Tibial artery (tissue), 4 donors: Measurements from ENCODE around the gene CCDC152.

Experiments used
- DNase-seq, 2 donors: peaks; one replicate each; pipeline ENCODE4 v3.0.0-alpha.2; 2019
- H3K27ac ChIP-seq, 2 donors: fragments of 200-600 bp; sonication (generic) in 1 of 2; 1 replicate in 1 of 2; 2 replicates in 1 of 2; pipeline ENCODE4 v1.5.1; 2018 to 2019; ENCODE audit warnings: mild to moderate bottlenecking in 1 of 2
- H3K27me3 ChIP-seq, 2 donors: fragments of 200-600 bp; sonication (generic) in 1 of 2; one replicate each; pipeline versions ENCODE4 v1.5.1 to v1.6.0; 2016 to 2019
- H3K36me3 ChIP-seq, 3 donors: fragments of 200-600 bp; sonication (generic) in 2 of 3; one replicate each; pipeline ENCODE4 v1.5.1; 2016 to 2019; ENCODE audit warnings: mild to moderate bottlenecking in 2 of 3
- H3K4me1 ChIP-seq, 4 donors: fragments of 200-600 bp; sonication (generic) in 2 of 4; 1 replicate in 3 of 4; 2 replicates in 1 of 4; pipeline ENCODE4 v1.5.1; 2016 to 2019
- H3K4me3 ChIP-seq, 2 donors: fragments of 200-600 bp; sonication (generic) in 1 of 2; 1 replicate in 1 of 2; 2 replicates in 1 of 2; pipeline ENCODE4 v1.5.1; 2018 to 2019; ENCODE audit warnings: mild to moderate bottlenecking in 2 of 2
- H3K9me3 ChIP-seq, 3 donors: fragments of 200-600 bp; sonication (generic) in 1 of 3; one replicate each; pipeline ENCODE4 v1.5.1; 2016 to 2019
- intact Hi-C: fragments of 100-400 bp; cut with DNase I; formaldehyde crosslinking; loops from one replicate; pipeline ENCODE4 v1.15.0; 2023; ENCODE audit warnings: low total_unique reads
- TF ChIP-seq, protein P1 (sequence below), 2 experiments: fragments of 200-600 bp in 1 of 2; fragments of 450-650 bp in 1 of 2; IDR thresholded peaks; one replicate each; pipeline ENCODE4 v1.5.1; 2017 to 2019; ENCODE audit warnings: antibody characterized with exemption in 2 of 2, mild to moderate bottlenecking in 1 of 2, moderate library complexity in 1 of 2

The CCDC152 gene

DNA sequence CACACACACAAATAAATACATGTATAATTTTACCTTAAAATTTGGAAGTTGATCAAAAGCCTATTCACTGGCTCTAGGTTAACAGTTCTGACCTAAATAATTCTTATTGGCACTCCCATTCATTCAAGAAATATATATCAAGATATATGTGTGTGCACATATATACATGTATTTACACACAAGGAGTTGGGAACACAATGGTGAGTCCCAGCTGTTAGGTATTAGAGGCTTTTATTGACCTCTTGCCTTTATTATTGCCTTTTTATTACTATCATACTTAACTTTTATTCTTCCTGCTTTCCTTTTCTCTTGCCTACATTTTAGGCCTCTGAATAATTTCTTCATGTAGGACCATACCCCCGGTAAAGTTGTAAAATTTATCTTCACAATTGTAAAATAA lies 25.0 kb downstream of the CCDC152 start:
- no peak for DNase-seq
- H3K36me3 ChIP-seq: peaks cover 0 to 8% (median 0%) of the 10 kb centered on the region in 3 donors
- H3K27me3 ChIP-seq: no peaks in the 10 kb centered on the region
- intact Hi-C loops: no loop called here
- peaks cover 0 to 10% (median 0%) of the 10 kb centered on the region in 3 donors for H3K9me3 ChIP-seq
- TF ChIP-seq, protein P1, sequence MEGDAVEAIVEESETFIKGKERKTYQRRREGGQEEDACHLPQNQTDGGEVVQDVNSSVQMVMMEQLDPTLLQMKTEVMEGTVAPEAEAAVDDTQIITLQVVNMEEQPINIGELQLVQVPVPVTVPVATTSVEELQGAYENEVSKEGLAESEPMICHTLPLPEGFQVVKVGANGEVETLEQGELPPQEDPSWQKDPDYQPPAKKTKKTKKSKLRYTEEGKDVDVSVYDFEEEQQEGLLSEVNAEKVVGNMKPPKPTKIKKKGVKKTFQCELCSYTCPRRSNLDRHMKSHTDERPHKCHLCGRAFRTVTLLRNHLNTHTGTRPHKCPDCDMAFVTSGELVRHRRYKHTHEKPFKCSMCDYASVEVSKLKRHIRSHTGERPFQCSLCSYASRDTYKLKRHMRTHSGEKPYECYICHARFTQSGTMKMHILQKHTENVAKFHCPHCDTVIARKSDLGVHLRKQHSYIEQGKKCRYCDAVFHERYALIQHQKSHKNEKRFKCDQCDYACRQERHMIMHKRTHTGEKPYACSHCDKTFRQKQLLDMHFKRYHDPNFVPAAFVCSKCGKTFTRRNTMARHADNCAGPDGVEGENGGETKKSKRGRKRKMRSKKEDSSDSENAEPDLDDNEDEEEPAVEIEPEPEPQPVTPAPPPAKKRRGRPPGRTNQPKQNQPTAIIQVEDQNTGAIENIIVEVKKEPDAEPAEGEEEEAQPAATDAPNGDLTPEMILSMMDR (IDR thresholded peaks at IDR 0.05): no peak
- H3K4me3 ChIP-seq: no peak overlapping the region
- H3K4me1 ChIP-seq: no peaks in the 10 kb centered on the region
- H3K27ac ChIP-seq: no peak overlapping the region

DNA sequence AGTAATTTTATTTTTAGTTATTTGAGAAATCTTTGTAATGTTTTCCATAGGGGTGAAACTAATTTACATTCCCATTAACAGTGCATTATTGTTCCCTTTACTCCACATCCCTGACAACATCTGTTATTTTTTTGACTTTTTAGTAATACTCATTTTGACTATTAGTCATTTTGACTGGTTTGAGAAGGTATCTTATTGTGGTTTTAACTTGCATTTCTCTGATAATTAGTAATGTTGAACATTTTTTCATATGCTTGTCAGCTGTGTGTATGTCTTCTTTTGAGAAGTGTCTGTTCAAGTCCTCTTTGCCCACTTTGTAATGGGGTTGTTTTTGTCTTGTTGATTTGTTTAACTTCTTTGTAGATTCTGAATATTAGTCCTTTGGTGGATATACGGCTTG lies 27.5 kb downstream of the CCDC152 start:
- H3K9me3 ChIP-seq: peaks cover 0 to 25% (median 0%) of the 10 kb centered on the region in 3 donors
- no peak overlapping the region for H3K4me3 ChIP-seq
- no peak overlapping the region for H3K27ac ChIP-seq
- TF ChIP-seq, protein P1 (IDR thresholded peaks at IDR 0.05): no peak
- intact Hi-C loops: no loop called here
- peaks cover 0 to 8% (median 0%) of the 10 kb centered on the region in 3 donors for H3K36me3 ChIP-seq
- no peak for DNase-seq
- no peaks in the 10 kb centered on the region for H3K27me3 ChIP-seq
- H3K4me1 ChIP-seq: no peaks in the 10 kb centered on the region

DNA sequence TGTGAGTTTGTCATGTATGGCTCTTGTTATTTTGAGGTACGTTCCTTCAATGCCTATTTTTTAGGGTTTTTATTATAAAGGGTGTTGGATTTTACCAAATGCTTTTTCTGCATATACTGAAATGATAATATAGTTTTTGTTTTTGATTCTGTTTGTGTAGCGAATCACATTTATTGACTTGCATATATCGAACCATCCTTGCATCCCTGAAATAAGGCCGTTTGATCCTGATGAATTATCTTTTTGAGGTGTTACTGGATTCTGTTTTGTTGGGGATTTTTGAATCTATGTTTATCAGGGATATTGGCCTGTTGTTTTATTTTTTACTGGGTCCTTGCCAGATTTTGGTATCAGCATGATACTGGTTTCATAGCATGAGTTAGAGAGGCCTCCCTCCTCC lies 29.1 kb downstream of the CCDC152 start:
- H3K4me3 ChIP-seq: no peak overlapping the region
- H3K36me3 ChIP-seq: peaks cover 0 to 8% (median 0%) of the 10 kb centered on the region in 3 donors
- TF ChIP-seq, protein P1 (IDR thresholded peaks at IDR 0.05): no peak
- H3K27me3 ChIP-seq: no peaks in the 10 kb centered on the region
- H3K9me3 ChIP-seq: peaks cover 0 to 25% (median 0%) of the 10 kb centered on the region in 3 donors
- intact Hi-C loops: no loop called here
- H3K27ac ChIP-seq: no peak overlapping the region
- no peak for DNase-seq
- H3K4me1 ChIP-seq: no peaks in the 10 kb centered on the region

DNA sequence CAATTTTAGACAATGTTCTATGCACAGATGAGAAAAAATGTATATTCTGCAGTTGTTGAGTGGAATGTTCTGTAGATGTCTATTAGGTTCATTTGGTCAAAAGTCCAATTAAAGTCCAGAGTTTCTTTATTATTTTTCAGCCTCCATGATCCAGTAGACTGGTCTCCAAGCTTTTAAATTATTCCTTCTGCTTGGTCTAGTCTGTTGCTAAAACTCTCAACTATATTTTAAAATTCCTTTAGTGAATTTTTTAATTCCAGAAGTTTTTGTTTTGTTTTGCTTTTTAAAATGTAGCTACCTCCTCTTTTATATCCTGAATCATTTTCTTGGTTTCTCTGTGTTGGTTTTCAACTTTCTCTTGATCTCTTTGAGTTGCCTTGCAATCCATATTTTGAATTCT lies 30.5 kb downstream of the CCDC152 start:
- H3K27me3 ChIP-seq: no peaks in the 10 kb centered on the region
- TF ChIP-seq, protein P1 (IDR thresholded peaks at IDR 0.05): no peak
- H3K4me1 ChIP-seq: no peaks in the 10 kb centered on the region
- H3K4me3 ChIP-seq: no peak overlapping the region
- intact Hi-C loops: no loop called here
- no peak for DNase-seq
- no peak overlapping the region for H3K27ac ChIP-seq
- H3K9me3 ChIP-seq: peaks cover 0 to 31% (median 0%) of the 10 kb centered on the region in 3 donors
- H3K36me3 ChIP-seq: peaks cover 0 to 8% (median 0%) of the 10 kb centered on the region in 3 donors

DNA sequence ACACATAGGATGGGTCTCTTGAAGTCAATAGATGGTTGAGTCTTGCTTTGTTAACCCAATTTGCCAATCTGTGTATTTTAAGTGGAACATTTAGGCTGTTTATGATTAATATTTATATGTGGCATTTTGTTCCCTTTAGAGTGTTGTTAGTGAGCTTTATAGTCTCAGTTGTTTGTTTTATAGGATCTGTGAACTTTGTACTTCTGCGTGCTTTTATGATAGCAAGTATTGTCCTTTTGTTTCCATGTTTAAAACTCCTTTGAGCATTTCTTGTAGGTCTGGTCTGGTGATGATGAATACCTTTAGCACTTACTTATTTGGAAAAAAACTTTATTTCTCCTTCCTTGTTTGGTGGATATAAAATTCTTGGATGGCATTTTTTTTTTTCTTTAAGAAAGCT lies 31.2 kb downstream of the CCDC152 start:
- TF ChIP-seq, protein P1 (IDR thresholded peaks at IDR 0.05): no peak
- no peak overlapping the region for H3K4me3 ChIP-seq

DNA sequence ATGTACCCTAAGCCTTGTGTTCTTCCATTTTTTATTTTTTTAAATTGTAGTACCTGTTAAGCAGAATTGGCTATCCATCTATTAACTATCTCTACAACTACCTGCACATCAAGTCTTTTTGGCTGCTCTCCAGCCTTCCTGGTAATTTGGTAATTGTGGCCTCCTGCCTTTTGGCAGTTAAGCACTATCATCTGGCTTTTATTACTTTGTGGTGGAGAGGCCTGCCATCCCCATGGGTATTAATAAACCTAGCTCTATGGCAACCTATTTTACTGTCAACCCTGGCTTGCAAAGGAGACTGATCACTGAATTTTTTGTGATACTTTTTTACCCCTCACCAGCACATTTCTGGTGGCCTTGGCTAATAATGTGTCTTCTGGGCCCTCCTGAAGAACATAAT lies 34.5 kb downstream of the CCDC152 start:
- DNase-seq: no peak
- intact Hi-C loops: no loop called here
- Histone ChIP-seq H3K27ac (no peak overlapping the region), H3K4me1 (no peaks in the 10 kb centered on the region), H3K36me3 (peaks cover 0 to under 1% (median 0%) of the 10 kb centered on the region in 3 donors), H3K9me3 (peaks cover 0 to 25% (median 0%) of the 10 kb centered on the region in 3 donors), H3K27me3 (no peaks in the 10 kb centered on the region), H3K4me3 (no peak overlapping the region)
- TF ChIP-seq, protein P1 (IDR thresholded peaks at IDR 0.05): no peak

More for the DNA sequence above, 31.2 kb downstream of the CCDC152 start:
- intact Hi-C loops: no loop called here
- H3K27me3 ChIP-seq: no peaks in the 10 kb centered on the region
- peaks cover 0 to 8% (median 0%) of the 10 kb centered on the region in 3 donors for H3K36me3 ChIP-seq
- H3K9me3 ChIP-seq: peaks cover 0 to 31% (median 0%) of the 10 kb centered on the region in 3 donors
- H3K4me1 ChIP-seq: no peaks in the 10 kb centered on the region
- no peak overlapping the region for H3K27ac ChIP-seq
- DNase-seq: no peak
